ENCODE measurements around the gene ZNF416. TPM values are rescaled to one million over a fixed set of nuclear protein-coding genes. Genes with fewer than 3 reads are reported as not detected.
A peak's percentile ranks its signal among the peaks of the same experiment; 100 is the strongest.

Gene ZNF416
- total RNA-seq, result 4.8 TPM
- long read RNA-seq, transcript ZNF416-201 (4 exons, 2,561 nt), result major isoform, 10 of 13 reads
- long read RNA-seq, partial matches to known transcripts, result 1 of 13 reads
- long read RNA-seq, other reads (novel, unspliced or antisense), result 2 of 13 reads

GRCh38 chr19:57578487-57579205 lies at the start of gene ZNF416:
Gene ZNF416, minus strand, starts transcription at chr19:57578911. Its CDS starts 207 bp downstream, at chr19:57578704.
- ATAC-seq (peak; percentile 97), DNase-seq (peak; percentile 96)
- intact Hi-C loops (cut with micrococcal nuclease), result no loop called here

- no peak for ATAC-seq
- intact Hi-C loops (cut with micrococcal nuclease), result no loop called here
These were observed 44.4 kb upstream of the ZNF416 start for GRCh38 chr19:57623091-57623490.

GRCh38 chr19:57620673-57621348 lies 42.1 kb upstream of the ZNF416 start:
- intact Hi-C loops (cut with micrococcal nuclease), result no loop called here
- DNase-seq (no peak), ATAC-seq (no peak)

More at GRCh38 chr19:57623091-57623490, 44.4 kb upstream of the ZNF416 start:
- no peak for DNase-seq

- ATAC-seq (no peak), DNase-seq (no peak)
- intact Hi-C loops (cut with micrococcal nuclease), result no loop called here
These were observed 36.6 kb upstream of the ZNF416 start for GRCh38 chr19:57615346-57615745.

GRCh38 chr19:57613941-57614743 lies 35.4 kb upstream of the ZNF416 start, which contains the start of gene ZNF134:
Gene ZNF134, plus strand, starts transcription at chr19:57614242. Its CDS starts 5,227 bp downstream, at chr19:57619469.
- intact Hi-C loops (cut with micrococcal nuclease), result no loop called here
- DNase-seq, result peak; percentile 96

GRCh38 chr19:57611113-57611512 lies 32.4 kb upstream of the ZNF416 start:
- DNase-seq, result no peak
- no peak for ATAC-seq
- intact Hi-C loops (cut with micrococcal nuclease), result no loop called here

More at GRCh38 chr19:57613941-57614743, 35.4 kb upstream of the ZNF416 start, which contains the start of gene ZNF134:
- peak; percentile 98 for ATAC-seq

- intact Hi-C loops (cut with micrococcal nuclease), result no loop called here
- ATAC-seq (no peak), DNase-seq (no peak)
These were observed 28.2 kb upstream of the ZNF416 start for GRCh38 chr19:57606931-57607330.

- DNase-seq (peak; percentile 96), ATAC-seq (peak; percentile 99)
- intact Hi-C loops (cut with micrococcal nuclease), result no loop called here
These were observed 21.2 kb upstream of the ZNF416 start, which contains the start of gene ZNF530 for GRCh38 chr19:57599761-57600383. Gene ZNF530, plus strand, starts transcription at chr19:57599885. Its CDS starts 4,461 bp downstream, at chr19:57604346.

- intact Hi-C loops (cut with micrococcal nuclease), result no loop called here
- DNase-seq (no peak), ATAC-seq (no peak)
These were observed 20.7 kb upstream of the ZNF416 start for GRCh38 chr19:57599377-57599760.

GRCh38 chr19:57587529-57587928 lies 8.8 kb upstream of the ZNF416 start:
- ATAC-seq (no peak), DNase-seq (no peak)
- intact Hi-C loops (cut with micrococcal nuclease), result no loop called here

- peak; percentile 92 for DNase-seq
- ATAC-seq, result peak; percentile 95
- intact Hi-C loops (cut with micrococcal nuclease), result no loop called here
These were observed 5.1 kb upstream of the ZNF416 start, which contains the start of gene ZIK1 for GRCh38 chr19:57583521-57584416. Gene ZIK1, plus strand, starts transcription at chr19:57584145. Its CDS starts 212 bp downstream, at chr19:57584357.

- ATAC-seq, result no peak
- intact Hi-C loops (cut with micrococcal nuclease), result no loop called here
- DNase-seq, result no peak
These were observed 4.4 kb upstream of the ZNF416 start for GRCh38 chr19:57583104-57583520.

- DNase-seq, result no peak
- intact Hi-C loops (cut with micrococcal nuclease), result no loop called here
- no peak for ATAC-seq
These were observed 2.0 kb downstream of the ZNF416 start for GRCh38 chr19:57576661-57577060.

- ATAC-seq (no peak), DNase-seq (no peak)
- intact Hi-C loops (cut with micrococcal nuclease), result no loop called here
These were observed 6.2 kb downstream of the ZNF416 start for GRCh38 chr19:57572415-57572947.

- DNase-seq, result no peak
- ATAC-seq, result no peak
- intact Hi-C loops (cut with micrococcal nuclease), result no loop called here
These were observed 8.0 kb downstream of the ZNF416 start for GRCh38 chr19:57570707-57571106.

GRCh38 chr19:57566396-57567265 lies 12.1 kb downstream of the ZNF416 start:
- ATAC-seq, result no peak
- DNase-seq, result no peak
- intact Hi-C loops (cut with micrococcal nuclease), result no loop called here

GRCh38 chr19:57563547-57563946 lies 15.2 kb downstream of the ZNF416 start:
- ATAC-seq (no peak), DNase-seq (no peak)
- intact Hi-C loops (cut with micrococcal nuclease), result no loop called here
